Activated T-helper 2 cell treated with anti-CD3 and anti-CD28 coated beads, Interferon-gamma antibody, Interleukin-2, Interleukin-4, amounts not matched to agents 10 μg/mL and 5 μg/mL and 100 μg/mL, durations not matched to agents 14 hours and 24 hours and 36 hours (primary cell): Measurements from ENCODE around the gene POLE. TPM values are rescaled to one million over a fixed set of nuclear protein-coding genes. Genes with fewer than 3 reads are reported as not detected.

Source experiments
- DNase-seq: peaks from one replicate; pipeline ENCODE4 v3.0.0; 2021; ENCODE audit warnings: low spot score
- H3K27ac Mint-ChIP-seq: one replicate; pipeline ENCODE4 v1.8.0; 2021; ENCODE audit warnings: mixed read lengths
- H3K27me3 Mint-ChIP-seq: one replicate; pipeline ENCODE4 v1.8.0; 2021; ENCODE audit warnings: low read depth, mixed read lengths
- H3K36me3 Mint-ChIP-seq: one replicate; pipeline ENCODE4 v1.8.0; 2021; ENCODE audit warnings: low read depth, mixed read lengths
- H3K4me1 Mint-ChIP-seq: one replicate; pipeline ENCODE4 v1.8.0; 2021; ENCODE audit warnings: low read depth, mixed read lengths
- H3K4me3 Mint-ChIP-seq: one replicate; pipeline ENCODE4 v1.8.0; 2021; ENCODE audit warnings: low read depth, mild to moderate bottlenecking, moderate library complexity, mixed read lengths
- H3K9me3 Mint-ChIP-seq: one replicate; pipeline ENCODE4 v1.8.0; 2021; ENCODE audit warnings: mixed read lengths
- intact Hi-C: fragments of 100-400 bp; cut with micrococcal nuclease; formaldehyde crosslinking; loops from one replicate; pipeline ENCODE4 v1.15.1; 2023
- total RNA-seq: library from RNA; stranded (reverse); gene quantifications from 2 replicates; pipeline ENCODE4 v1.2.3, GENCODE V29; 2022

Gene POLE
- total RNA-seq, 1 donor from 2014 or later: 159 TPM

DNA sequence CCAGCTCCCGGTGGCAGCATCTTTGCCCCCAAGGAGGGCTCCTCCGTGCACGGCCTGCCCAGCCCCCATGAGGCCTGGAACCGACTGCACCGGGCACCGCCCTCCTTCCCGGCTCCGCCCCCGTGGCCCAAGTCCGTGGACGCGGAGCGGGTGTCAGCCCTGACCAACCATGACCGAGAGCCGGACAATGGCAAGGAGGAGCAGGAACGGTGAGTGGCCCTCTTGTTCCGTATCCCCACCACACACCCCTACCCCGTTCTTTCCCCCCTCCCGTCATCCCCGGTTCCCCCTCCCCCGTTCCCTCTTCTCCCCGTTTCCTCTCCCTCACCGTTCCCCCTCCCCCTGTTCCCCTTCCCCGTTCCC, 105.1 kb downstream of the POLE start:
- Mint-ChIP-seq H3K36me3 (peaks cover 10% of the 10 kb centered on the region), H3K4me1 (no peaks in the 10 kb centered on the region), H3K4me3 (no peak overlapping the region), H3K27ac (no peak overlapping the region), H3K27me3 (no peaks in the 10 kb centered on the region), H3K9me3 (no peaks in the 10 kb centered on the region)
- intact Hi-C loops: no loop called here
- no peak for DNase-seq

DNA sequence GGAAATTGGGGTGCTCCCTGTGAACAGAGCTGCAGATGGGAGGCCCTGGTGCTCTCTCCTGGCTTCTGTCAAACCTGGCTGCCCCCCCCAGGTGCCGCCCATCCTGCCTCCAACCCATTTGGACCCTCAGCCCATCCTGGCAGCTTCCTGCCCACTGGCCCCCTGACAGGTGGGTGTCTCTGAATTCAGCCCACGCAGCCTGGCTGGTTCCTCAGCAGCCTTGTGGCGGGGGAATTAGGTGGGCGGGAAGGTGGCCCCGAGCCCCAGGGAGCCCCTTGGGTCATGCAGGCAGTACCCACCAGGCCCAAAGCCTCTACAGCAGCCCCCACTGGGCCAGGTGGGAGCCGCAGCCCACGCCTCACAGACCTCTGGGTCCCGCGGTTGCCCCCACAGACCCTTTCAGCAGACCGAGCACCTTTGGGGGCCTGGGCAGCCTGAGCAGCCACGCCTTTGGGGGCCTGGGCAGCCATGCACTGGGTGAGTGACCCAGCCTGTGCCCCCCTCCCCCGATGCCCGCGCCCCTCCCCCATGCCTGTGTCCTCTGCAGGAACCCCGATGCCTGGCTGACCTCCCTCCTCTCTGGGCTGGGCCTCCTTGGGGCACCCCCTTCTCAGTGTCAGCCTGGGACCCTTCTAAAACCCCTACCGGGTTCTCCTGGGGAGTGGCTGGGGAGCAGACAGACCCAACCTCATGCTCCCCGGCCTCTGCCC, 105.6 kb downstream of the POLE start:
- intact Hi-C loops: no loop called here
- H3K36me3 Mint-ChIP-seq: peaks cover 10% of the 10 kb centered on the region
- DNase-seq: no peak
- H3K27me3 Mint-ChIP-seq: no peaks in the 10 kb centered on the region
- H3K9me3 Mint-ChIP-seq: no peaks in the 10 kb centered on the region
- H3K4me3 Mint-ChIP-seq: no peak overlapping the region
- H3K4me1 Mint-ChIP-seq: no peaks in the 10 kb centered on the region
- no peak overlapping the region for H3K27ac Mint-ChIP-seq

DNA sequence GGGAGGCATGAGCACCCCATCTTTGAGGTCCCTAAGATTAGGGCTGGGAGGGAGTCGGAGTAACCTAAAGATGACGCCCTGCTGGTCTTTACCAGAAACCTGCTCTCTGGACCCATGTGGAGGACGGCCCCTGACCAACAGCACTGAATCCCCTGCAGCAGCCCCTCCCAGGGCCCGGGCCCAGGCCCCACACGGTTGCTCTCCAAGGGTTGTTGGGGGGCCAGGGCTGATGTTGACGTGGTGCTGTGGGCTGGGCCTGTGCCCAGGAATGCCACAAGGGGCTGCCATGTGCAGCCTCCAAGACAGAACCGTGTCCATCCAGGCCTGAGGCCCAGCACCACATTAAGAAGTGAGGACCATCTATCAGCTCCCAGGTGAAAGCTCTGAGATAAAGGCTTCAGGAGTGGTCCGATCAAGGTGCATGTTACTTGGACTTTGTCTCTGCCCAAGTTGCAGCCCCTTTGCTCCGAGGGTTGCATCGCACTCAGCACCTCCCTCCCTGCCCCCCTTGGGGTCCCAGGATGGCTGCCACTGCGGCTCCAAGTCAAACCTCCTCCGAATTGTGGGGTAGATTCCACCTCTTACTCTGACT, 106.3 kb downstream of the POLE start:
- intact Hi-C loops: no loop called here
- DNase-seq: no peak
- Mint-ChIP-seq H3K9me3 (no peaks in the 10 kb centered on the region), H3K4me1 (no peaks in the 10 kb centered on the region), H3K36me3 (peaks cover 10% of the 10 kb centered on the region), H3K27me3 (no peaks in the 10 kb centered on the region), H3K27ac (no peak overlapping the region), H3K4me3 (no peak overlapping the region)

DNA sequence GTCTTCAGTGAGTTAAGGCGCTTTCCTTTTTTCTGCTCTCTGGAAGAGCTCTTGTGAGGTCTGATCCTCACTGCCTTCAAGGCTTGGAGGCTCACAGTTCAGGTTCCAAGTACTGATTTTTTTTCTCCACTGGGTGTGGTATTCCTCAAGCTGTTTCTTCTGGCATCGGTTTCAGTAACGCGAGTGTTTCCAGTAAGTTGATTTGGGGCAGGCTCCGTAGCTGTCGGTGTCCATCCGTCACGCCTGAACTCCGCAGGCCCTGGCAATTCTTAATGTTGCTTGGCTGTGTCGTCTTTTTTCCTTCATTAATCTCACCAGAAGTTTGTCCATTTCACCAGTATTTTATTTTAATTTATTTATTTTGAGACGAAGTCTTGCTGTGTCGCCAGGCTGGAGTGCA, 107.4 kb downstream of the POLE start:
- H3K27me3 Mint-ChIP-seq: no peaks in the 10 kb centered on the region
- no peak overlapping the region for H3K4me3 Mint-ChIP-seq
- peaks cover 10% of the 10 kb centered on the region for H3K36me3 Mint-ChIP-seq
- H3K9me3 Mint-ChIP-seq: no peaks in the 10 kb centered on the region
- no peak overlapping the region for H3K27ac Mint-ChIP-seq
- H3K4me1 Mint-ChIP-seq: no peaks in the 10 kb centered on the region
- DNase-seq: no peak
- intact Hi-C loops: no loop called here

DNA sequence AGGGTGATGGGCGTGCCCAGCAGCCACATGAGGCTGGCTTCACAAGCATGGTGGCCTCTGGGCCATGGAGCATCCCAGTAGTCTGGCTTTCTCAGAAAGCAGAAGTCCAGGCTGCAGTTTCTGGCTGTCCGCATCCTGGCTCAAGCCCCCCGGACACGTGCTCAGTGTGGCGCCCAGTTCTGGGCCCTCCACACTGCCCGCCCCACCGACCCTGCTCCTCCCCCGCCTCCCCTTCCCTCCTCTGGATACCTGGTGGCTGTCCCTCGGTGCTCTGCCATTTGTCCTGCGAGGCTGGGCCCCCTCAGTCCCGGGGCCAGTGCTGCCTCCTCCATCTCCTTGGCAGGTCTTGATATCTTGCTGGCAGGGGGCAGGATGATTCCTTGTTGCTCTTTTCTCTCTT, 108.3 kb downstream of the POLE start:
- no peak for DNase-seq
- Mint-ChIP-seq H3K9me3 (no peaks in the 10 kb centered on the region), H3K4me1 (no peaks in the 10 kb centered on the region), H3K36me3 (peaks cover 9% of the 10 kb centered on the region), H3K4me3 (no peak overlapping the region), H3K27ac (no peak overlapping the region), H3K27me3 (no peaks in the 10 kb centered on the region)
- intact Hi-C loops: no loop called here

DNA sequence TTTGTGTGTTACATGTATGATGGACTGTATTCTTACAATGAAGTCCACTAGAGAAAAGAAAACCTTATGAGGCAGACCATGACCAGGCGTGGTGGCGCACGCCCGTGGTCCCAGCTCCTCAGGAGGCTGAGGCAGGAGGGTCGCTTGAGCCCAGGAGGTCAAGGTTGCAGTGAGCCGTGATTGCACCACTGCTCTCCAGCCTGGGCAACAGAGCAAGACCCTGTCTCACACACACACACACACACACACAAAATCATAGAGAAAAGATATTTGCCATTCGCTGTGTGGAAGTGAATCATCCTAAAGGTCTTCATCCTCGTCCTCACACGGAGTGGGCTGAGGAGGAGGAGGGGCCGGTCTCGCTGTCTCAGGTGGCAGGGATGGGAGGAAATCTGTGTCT, 109.0 kb downstream of the POLE start:
- Mint-ChIP-seq H3K9me3 (no peaks in the 10 kb centered on the region), H3K27ac (no peak overlapping the region), H3K4me1 (no peaks in the 10 kb centered on the region), H3K27me3 (no peaks in the 10 kb centered on the region), H3K4me3 (no peak overlapping the region), H3K36me3 (peaks cover 7% of the 10 kb centered on the region)
- intact Hi-C loops: no loop called here
- no peak for DNase-seq

DNA sequence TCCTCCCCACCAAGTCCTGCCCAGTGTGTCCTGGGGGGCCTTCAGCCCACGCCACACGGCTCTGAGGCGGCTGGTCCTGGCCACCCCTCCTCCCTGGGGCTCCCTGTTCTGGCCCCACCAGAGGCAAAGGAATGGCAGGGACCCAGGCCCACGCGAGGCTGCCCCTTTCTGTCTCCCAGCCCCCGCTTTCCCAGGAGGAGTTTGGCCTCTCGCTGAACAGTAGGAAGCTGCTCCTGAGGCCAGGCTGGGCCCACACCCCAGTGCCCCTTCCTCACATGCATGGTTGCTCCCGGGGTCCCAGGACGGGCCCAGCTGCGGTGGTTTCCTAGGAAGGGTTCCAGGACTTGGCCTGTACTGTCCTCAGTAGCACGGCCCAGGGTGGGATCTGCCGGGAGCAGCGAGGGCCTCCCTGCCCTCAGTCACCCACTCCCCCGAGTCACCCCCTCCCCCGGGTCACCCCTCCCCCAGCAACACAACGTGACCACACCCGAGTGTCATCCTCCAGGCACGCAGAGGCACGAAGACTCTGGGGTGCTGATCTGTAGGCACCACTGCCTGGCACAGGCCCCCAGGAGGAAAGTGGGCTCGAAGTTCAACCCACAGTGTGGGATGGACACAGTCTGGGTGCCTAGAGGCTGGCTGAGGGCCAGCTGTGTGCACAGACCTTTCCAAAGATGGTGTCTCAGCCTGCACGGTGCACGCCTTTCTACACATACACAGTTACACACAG, 109.8 kb downstream of the POLE start:
- Mint-ChIP-seq H3K4me1 (no peaks in the 10 kb centered on the region), H3K27me3 (no peaks in the 10 kb centered on the region), H3K36me3 (peaks cover 7% of the 10 kb centered on the region), H3K27ac (no peak overlapping the region), H3K4me3 (no peak overlapping the region), H3K9me3 (no peaks in the 10 kb centered on the region)
- intact Hi-C loops: no loop called here
- DNase-seq: no peak

DNA sequence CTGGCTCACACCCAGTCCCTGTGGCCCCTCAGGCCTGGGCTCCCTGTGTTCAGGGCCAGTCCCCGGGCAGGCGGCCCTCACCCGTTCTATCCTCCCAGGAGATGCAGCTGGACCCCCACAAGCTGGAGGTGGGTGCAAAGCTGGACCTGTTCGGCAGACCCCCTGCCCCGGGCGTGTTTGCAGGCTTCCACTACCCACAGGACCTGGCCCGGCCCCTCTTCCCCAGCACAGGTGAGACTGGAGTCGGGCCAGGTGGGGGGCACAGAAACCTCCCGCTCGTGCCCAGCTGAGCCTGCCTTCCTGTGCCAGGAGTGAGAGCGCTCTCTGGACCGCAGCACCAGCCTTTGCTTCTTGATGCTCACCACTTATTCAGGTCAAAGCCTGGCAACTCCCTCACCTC, 110.4 kb downstream of the POLE start:
- DNase-seq: no peak
- peaks cover 7% of the 10 kb centered on the region for H3K36me3 Mint-ChIP-seq
- no peaks in the 10 kb centered on the region for H3K27me3 Mint-ChIP-seq
- no peaks in the 10 kb centered on the region for H3K4me1 Mint-ChIP-seq
- no peak overlapping the region for H3K27ac Mint-ChIP-seq
- H3K4me3 Mint-ChIP-seq: no peak overlapping the region
- intact Hi-C loops: no loop called here
- H3K9me3 Mint-ChIP-seq: no peaks in the 10 kb centered on the region

DNA sequence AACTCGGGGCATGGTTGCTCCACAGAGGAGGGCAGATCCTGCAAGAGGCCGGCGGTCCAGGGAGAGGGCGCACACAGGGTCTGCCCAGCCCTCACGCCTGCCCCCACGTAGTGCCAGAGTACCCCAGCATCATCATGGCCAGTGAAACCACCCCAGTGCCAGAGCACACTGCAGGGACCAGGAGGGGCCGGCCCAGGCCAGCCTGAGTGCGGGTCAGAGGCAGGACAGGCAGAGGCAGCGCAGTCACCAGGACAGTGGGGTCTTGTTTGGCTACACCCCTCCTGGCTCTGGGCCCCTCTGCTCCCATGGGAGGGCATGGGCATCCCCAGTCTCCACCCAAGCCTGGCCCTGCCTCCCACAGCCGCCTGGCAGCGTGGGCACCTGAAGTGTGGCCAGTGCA, 111.5 kb downstream of the POLE start:
- no peaks in the 10 kb centered on the region for H3K27me3 Mint-ChIP-seq
- H3K36me3 Mint-ChIP-seq: peaks cover 9% of the 10 kb centered on the region
- DNase-seq: no peak
- intact Hi-C loops: no loop called here
- H3K4me3 Mint-ChIP-seq: no peak overlapping the region
- H3K27ac Mint-ChIP-seq: no peak overlapping the region
- no peaks in the 10 kb centered on the region for H3K4me1 Mint-ChIP-seq
- H3K9me3 Mint-ChIP-seq: no peaks in the 10 kb centered on the region

DNA sequence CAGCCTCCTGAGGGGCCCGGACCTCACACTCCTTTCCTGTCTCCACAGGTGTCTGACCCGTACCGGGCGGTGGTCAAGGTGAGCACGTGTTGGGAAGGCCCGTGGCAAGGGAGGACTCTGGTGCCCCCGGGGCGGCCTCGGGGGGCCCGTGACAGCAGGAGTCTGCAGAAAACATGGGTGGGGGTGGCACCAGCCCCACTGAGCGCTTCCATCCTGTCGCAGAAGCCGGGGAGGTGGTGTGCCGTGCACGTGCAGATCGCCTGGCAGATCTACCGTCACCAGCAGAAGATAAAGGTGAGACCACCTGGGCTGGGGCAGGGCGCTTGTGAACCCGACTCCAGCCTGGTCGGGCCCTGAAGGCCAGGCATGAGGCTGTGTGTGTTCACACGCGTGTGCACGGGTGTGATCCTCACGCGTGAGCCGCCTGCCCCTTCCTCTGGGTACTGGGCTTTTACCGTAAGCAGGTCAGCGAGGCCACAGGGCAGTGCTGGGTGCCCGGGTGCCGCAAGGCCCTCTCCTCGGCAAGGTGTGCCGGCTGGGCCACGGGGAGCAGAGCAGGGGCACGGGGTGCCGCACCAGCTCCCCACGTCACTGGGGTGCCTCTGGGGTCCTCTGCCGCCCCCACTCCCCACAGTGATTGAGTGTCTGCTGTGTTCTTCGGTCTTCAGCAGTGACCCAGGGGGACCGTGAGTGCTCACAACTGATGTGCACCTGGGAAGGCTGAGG, 112.7 kb downstream of the POLE start:
- DNase-seq: no peak
- H3K27ac Mint-ChIP-seq: no peak overlapping the region
- H3K9me3 Mint-ChIP-seq: no peaks in the 10 kb centered on the region
- H3K4me3 Mint-ChIP-seq: no peak overlapping the region
- peaks cover 6% of the 10 kb centered on the region for H3K36me3 Mint-ChIP-seq
- no peaks in the 10 kb centered on the region for H3K27me3 Mint-ChIP-seq
- H3K4me1 Mint-ChIP-seq: no peaks in the 10 kb centered on the region
- intact Hi-C loops: no loop called here

Other genes starting within 250 kb of the POLE start
- 66.0 and 67.3 TPM in 2 replicates for gene FBRSL1, start 197.2 kb downstream of the POLE start, total RNA-seq
- gene LRCOL1, start 76.8 kb downstream of the POLE start, total RNA-seq: not detected in 2 replicates
- not detected in 2 replicates for gene P2RX2, start 68.6 kb downstream of the POLE start, total RNA-seq
- 19.1 and 23.2 TPM in 2 replicates for gene PXMP2, start 245 bp upstream of the POLE start, total RNA-seq
- 78.6 and 80.7 TPM in 2 replicates for gene PGAM5, start 23.5 kb upstream of the POLE start, total RNA-seq
- 143 and 152 TPM in 2 replicates for gene ANKLE2, start 74.5 kb upstream of the POLE start, total RNA-seq
- gene GOLGA3, start 141.5 kb upstream of the POLE start, total RNA-seq: 64.5 and 66.2 TPM in 2 replicates
- gene CHFR, start 200.3 kb upstream of the POLE start, total RNA-seq: 55.0 and 59.9 TPM in 2 replicates